Measurements from ENCODE around the gene PTTG1IP2.

The PTTG1IP2 gene

DNA sequence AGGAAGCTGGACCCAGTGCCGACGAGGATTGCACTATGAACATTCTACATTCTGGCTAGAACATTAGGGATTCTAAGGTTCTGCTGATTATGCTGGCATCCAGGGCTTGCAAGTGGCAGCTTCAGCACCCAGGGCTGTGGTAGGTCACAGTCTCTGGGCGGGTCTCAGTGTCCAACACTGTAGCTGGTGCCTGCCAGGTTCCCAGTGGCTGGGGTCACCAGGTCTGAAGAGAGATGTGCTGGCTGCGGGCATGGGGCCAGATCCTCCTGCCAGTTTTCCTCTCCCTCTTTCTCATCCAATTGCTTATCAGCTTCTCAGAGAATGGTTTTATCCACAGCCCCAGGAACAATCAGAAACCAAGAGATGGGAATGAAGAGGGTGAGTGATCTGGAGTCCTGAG lies at the start of gene PTTG1IP2:
PTTG1IP2 (plus strand) TSS at position 86 of the 400 bp plus-strand sequence; CDS start at position 234, 148 bp downstream.
- no peak for DNase-seq

DNA sequence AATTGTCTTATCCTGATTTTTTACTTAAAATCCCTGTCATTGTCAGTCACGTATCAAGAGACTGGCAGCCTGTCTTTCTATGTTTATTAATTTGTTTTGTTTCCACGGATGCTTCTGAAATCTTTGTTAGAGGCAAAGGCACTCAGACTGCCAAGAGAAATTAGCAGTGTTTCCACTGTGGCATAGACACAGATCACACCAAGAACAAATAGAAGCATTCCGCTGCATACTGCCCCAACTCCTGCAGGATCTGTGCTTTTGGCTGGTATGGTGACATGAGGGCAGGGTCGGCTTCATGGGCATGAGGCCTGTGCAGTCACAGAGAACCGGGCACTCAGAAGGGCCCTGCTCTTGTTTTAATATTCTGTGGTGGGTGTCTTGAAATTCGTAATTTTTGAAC lies 47.8 kb upstream of the PTTG1IP2 start:
- DNase-seq = no peak

DNA sequence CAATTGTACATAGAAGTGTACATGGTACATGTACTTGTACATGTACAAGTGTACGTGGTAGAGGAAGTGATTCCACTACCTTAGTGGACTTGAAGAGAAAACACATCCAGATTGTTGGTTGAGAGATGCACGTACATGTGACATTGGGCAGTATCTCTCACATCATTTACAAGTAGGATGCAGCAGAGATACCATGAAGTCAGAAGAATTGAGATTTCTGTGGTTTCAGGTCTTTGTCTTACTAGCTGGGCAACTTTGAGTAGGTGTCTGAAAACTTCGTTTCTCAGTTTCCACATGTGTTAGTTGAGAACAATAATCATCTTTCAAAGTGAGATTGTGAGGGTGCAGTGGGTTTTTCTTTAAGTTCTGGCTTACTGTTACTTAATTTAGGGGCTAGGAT lies 44.7 kb upstream of the PTTG1IP2 start:
- DNase-seq = no peak

DNA sequence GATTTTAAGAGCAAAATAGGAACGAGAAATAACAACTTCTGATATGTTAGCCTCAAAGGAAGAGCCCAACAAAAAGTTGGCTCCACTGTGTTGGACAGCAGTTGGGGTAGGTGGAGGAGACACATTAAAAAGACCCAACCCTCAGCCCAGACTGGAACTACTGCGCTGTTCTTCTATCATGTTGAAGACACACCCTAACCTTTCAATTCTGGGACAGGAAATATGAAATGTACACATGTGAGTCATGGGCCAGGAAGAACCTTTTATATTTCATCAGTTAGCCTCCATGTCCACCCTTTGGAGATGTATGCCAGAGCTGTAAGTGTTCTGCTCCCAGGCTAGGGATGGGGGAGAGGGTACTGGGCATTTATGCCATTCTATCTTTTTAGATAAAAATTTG lies 44.1 kb upstream of the PTTG1IP2 start:
- DNase-seq = no peak

DNA sequence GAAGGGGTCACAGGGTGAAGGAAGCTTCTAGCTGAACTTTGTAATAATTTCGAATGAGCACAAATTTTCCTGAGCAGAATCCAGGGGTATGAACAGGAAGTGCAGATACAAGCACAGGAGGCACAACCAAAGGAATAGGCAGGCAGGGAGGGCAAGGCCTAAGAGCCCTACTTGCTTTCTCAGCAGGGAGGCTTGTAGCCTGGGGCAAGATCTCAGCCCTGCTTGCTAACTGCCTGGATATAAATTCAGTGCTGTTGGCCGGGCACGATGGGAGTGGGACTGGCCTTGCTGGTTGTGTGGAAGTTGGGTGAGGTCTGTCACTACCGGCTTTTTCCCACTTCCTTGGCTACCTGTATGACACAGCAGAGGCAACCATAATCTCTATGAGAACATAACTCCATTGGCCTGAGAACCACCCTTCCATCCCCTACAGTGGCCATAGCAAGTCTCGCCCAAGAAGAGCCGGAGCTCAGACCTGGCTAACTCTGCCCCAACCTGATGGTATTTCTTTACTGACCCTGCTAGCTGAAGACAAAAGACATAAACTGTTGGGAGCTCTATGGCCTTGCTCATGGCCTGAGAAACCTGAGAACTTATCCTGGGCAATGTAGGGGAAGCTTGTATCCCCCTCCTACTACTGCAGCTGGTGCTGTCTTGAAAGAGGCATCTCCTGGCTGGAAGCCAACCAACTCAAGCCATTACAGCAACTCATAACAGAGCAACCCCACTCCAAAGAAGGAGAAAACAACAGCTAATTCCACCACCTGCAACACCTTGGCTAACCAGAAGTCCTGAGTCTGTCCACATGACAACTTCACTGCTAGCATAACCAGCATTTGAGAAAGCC lies 38.6 kb upstream of the PTTG1IP2 start:
- DNase-seq = no peak

DNA sequence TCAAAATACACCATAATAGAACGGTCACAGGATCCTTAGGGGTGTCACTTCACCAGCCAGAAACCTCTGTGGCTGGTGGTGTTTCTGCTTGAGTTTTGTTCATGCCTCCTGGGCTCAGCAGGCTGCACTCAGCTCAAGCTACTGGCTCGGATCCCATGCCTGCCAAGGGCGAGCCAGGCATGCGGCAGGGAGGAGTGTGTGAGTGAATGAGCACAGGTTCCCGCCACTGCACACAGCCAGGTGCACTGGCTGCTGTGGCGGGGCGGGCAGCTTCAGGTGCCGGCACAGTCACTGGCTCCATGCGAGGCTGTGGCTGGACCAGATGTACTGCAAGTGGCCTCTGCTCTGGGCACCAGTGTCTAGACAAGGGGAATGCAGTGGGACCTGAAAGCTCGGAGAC lies 36.7 kb upstream of the PTTG1IP2 start:
- DNase-seq = no peak

DNA sequence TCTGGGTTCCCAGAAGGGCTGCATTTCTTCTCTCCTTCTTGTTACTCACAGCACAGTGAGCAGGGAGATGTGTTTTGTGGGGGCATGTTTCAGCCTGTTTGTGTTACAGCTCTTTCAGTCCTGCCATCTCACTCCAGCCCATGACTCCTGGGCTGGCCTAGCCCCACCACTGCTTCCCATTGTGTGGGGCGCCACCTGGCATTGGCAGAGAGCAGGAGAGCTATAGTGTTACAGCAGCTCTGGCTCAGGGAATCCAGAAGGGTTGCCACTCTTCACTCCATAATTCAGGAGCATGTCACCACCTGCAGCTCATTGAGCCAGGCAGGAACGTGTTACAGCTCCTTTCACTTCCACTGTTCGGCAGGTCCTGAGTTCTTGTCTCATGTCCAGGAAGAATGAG lies 36.2 kb upstream of the PTTG1IP2 start:
- no peak for DNase-seq

DNA sequence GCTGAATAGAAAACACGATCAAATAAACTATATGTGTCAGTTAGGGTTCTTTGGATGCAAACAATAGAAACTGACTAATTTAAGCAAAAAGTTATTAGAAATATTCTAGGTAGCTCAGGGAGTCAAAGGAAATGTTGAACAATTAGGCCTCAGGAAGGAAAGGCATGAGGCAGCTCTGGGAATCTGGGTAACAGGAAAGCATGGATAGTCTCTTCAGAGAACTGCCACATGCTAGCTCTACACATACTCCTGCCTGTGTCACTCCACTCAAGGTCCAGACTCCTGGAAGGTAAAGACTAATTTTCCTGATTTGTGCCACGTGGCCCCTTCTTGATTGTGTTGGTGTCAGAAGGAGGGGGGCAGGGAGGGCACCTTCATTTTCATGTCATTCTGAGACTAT lies 23.8 kb upstream of the PTTG1IP2 start:
- DNase-seq = no peak

DNA sequence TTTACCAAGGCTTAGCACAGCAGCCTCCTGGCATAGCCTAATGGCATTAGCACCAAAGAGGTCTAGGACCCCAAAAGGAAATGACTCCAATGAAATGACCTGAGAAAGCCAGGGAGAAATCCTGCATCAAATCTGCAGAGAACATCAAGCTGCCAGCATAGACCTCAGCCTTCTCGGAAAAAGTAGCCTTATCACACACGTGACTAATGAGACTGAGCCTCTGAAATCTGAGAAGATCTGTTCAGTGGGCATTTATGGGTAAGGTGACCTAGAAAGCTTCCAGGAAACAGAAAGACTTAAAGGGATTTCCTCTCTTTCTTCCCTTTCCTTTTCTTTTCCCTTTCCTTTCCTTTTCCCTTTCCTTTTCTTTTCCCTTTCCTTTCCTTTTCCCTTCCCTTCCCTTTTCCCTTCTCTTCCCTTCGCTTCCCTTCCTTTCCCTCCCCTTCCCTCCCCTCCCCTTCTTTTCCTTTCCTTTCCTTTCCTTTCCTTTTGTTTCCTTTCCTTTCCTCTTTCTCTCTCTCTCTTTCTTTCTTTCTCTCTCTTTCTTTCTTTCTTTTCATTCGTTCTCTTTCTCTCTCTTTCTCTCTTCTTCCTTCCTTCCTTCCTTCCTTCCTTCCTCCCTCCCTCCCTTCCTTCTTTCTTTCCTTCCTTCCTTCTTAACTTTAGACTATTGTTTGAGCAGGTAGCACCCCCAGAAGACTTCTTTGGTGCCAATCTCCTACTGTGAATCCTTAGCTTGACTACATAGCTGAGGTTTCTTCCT lies 23.1 kb upstream of the PTTG1IP2 start:
- no peak for DNase-seq

DNA sequence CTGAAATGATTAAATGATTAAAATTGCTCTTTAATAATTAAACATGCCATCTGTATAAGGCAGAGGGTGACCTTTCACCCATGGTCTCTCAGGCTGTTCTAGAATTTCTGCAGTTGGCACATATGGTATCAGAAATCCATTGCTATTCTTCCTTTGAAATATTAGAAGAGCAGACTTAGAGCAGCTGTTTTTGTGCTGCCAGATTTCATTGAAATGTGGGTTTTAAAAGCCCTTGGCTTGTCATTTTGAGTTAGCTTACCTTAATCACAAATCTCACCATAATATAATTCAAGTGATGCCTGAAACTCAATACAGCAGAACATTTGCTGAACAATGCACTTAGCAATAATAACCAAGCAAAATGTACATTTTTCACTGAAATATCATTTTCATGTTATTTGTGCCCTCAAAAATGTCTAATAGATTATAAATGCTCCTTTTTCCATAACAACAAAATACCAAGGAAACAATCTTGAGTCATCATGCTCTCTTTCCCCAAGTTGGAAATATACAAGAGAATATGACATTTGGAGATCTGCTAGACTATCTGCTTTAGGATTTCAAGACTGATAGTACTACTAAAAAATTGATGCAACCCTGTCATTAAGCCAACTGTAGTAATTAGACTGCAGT lies 16.1 kb upstream of the PTTG1IP2 start:
- DNase-seq = no peak

DNA sequence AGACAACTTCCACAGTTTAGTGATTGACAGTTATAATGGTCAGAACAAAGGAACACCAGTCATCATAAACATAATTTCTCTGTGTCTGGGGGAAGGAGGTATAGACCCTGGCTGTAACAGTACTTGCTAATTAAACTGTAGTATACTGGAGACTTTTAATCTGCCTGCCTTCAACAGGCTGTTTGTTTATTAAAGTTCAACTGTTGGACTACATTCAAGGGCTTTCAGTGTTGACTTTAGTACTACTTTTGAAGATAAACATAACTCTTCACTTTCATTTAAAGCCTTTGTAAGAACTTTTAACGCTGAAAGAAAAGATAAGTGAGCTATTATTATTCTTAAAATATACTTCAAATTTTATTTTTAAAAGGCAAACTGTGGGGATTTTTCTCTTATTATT lies 15.5 kb upstream of the PTTG1IP2 start:
- DNase-seq = no peak

DNA sequence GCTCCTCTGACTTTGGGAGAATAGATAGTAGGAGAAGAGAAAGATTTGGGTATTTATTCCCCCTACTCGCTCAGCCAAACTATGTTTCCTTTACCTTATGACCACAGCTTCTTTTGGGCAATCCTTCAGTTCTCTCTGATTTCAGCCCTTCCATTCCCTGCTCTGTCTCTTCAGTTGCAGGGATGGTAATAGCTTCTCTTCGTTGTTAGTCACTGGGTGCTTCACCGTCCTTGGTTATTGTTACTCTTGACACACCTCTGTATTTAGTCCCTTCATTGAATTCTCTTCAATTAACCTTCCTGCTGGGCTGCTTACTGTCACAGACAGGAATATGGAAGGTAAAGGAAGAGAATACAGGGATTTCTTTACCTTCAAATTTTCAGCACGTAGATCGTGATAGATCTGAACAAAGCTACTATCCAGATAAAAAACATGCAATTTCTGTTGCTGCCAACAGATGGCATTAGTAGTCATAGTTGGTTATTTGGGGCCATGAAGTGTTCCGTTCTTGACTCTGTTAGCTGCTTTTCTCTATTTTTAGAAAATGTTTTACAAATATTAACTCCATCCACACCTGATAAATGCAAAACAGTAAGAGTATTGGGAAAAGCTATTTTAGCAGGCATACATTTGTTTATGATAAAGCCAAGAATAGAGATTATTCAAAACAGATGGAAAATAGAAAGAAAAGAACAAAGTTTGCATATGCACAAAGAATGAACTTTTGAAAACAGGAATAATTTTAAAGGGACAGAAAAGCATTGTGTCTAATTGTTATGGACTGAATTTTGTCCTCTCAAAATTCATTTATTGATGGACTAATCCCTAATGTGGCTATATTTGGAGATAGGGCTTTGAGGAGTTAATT lies 14.0 kb upstream of the PTTG1IP2 start:
- DNase-seq = peak; percentile 70

DNA sequence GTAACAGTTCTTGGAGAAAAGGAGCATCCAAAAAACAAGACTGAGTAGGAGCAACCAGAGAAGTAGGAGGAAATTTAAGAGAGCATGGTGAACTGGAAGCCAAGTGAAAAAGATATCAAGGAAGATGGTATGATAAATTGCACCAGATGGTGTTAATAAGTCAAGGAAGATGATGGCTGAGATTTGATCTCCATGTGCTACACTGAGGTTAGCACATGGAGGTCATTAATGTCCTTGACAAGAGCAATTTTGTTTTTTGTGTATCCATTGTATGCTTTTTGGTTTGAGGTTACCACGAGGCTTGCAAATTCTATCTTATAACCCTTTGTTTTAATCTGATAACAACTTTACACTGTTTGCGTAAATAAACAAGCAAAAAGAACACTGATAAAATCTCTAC lies 11.3 kb upstream of the PTTG1IP2 start:
- no peak for DNase-seq

DNA sequence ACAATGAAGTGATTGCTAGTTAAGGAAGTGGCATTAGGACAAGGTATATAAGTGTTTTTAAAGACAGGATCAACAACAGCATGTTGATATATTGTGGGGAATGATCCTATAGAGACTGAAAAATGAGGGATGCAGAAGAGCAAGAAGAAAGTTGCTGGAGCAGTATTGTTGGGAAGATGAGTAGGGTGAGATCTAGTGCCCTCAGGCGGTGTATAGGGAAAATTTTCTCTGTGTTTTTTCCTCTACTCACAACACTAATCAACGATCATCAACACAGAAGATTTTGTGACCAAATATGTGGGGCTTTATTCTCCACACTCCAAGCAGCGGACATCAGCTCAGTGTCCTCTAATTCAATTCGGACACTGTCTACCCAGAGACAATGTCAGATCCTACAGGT lies 9.6 kb upstream of the PTTG1IP2 start:
- DNase-seq = no peak

DNA sequence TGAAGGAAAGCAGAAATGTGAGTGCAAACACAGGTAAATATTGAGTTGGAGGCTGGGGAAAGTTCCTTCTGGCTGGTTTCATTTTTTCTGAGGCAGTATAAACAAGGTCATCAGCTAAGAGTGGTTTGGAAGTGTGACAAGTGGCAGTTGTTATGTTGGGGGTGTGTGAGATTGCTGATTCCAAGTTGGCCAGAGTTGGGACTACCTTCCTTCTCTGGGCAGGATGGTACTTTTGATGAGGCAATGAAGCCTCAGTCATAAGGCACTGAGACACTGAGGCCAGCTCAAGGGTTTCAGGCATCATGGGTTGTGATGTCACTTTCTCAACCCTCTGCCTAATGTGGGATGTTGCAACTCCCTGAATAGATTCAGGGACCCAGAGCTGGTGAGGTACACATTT lies 8.2 kb upstream of the PTTG1IP2 start:
- DNase-seq = no peak

DNA sequence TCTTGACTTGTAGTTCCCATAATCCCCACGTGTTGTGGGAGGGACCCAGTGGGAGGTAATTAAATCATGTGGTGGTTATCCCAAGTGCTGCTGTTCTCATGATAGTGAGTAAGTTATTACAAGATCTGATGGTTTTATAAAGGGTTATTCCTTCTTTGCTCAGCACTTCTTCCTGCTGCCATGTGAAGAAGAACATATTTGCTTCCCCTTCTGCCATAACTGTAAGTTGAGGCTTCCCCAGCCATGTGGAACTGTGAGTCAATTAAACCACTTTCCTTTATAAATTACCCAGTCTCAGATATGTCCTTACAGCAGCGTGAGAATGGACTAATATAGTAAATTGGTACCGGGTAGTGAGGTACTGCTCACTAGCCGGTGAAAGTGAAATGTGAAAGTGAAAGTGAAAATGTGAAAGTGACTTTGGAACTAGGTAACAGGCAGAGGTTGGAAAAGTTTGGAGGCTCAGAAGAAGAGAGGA lies 6.2 kb upstream of the PTTG1IP2 start:
- peak; percentile 6 for DNase-seq

DNA sequence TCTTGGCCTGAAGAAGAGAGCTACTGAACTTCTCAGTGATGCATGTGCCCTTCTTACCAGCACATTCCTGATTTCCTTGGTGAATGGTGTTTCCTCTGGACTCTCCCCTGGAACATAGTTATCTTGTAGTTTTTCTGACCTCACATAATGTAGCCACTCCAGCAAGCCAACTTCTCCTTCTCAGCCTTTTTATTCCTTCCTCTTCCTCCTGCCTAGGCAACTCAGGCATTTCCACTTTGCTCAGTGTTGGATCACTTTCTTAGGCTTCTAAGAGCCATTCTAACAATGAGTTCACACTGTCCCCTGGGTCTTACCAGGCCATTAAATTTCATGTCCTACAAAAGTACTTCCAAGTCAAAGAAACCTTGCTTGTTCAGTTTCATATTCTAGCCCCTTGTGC lies 3.6 kb upstream of the PTTG1IP2 start:
- DNase-seq = no peak

DNA sequence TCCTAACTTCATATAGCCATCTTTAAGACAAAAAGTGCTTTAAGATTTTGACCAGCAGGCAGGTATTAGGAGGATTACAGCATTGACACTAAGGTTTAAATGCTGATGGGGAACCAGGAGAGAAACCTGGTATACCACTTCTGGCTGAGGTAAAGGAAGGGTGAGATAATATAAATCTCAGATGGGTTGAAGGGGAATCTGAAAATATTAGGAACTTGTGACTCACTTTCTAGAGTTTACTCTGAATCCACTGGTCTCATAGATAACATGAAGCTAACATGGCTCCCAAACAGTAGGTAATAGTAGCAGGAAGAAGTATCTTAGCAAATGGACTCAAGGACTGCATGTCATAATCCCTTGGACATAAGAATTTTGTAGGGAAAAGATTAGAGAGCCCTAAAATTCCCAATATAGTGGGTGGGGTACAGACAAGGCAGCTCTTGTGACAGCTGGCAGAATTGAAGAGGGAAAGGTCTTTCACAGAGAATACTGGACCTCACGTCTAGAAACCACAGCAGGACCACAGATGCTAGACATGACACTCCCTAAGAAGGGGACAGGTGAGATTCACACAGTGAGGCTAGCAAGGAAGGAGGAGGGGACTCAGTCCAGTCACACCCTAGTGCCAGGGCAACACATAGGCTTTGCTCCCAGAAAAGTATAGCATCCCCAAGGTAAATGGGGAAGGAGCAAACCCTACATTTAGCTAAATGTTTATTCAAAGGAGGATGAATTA lies 3.5 kb downstream of the PTTG1IP2 start:
- no peak for DNase-seq

DNA sequence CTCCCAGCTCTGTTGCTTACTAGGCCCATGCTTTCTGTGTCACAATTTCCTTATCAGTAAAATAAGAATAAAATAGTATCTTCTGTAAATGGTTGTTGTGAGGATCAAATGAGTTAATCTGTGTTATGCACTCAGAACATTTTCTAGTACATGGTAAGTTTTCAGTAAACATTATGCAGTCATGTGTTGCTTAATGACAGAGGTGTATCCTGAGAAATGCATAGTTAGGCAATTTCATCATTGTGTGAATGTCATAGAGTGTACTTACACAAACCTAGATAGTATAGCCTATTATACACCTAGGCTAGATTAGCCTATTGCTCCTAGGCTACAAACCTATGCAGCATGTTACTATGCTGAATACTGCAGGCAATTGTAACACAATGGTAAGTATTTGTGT lies 4.4 kb downstream of the PTTG1IP2 start:
- DNase-seq = no peak

DNA sequence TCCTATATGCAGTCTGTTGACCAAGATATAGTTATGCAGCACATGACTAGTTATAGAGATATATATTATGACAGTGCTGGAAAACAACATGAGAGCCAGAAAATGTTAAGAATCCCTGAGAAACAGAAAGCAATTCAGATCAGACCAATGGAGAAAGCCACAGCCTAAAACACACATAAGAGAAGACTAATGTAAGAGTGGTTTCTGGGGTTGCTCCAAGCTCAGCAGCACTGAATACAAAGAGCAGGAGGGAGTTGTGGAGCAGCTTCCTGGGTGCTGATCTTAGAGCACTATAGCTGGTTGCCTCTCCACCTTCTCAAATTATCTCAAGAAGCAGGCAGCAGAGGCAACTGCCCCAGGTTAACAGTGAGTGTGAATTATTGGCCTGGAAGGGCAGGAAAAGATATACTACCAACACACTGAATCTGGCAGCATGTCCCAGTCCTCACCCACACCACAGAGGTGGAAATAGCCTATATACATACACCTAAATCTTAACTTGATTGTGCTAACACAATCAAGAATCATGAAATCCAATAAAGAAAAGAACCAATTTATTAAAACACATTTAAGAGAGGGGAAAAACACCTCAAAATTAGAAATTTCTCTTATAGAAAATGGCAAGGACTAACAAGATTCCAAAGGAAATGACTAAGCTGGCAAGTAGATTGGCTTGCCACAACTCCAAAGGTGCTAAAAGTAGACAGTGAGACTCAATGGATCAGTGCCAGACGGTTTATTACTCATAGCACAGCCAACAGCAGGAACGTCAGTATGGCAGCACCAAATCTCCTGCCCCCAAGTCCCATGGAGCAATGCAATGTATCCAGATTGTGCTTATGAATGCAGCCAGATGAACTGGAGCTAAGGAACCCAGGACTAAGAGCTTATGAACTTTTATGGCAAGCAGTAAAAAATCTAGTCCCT lies 5.1 kb downstream of the PTTG1IP2 start:
- no peak for DNase-seq

DNA sequence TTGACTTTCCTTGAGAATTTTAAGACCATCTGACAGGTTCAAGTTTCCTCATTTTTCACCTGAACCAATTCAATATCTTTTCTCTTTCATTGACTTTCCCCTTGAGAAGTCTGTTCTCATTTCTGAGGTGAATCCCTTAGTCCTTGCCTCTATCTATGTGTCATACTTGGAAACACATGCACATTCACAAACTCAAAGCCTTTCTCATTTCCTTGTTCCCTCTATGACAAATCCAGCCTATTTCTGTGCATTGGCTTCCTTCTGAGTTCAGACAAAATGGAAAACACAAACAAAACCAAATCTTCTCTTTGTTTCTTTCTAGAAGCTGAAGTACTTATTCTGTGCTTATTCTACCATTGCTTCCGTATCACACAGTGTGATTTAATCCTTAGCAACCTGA lies 13.8 kb downstream of the PTTG1IP2 start:
- DNase-seq = no peak
